ENCODE results near the gene ZNF367.

Gene ZNF367

DNA sequence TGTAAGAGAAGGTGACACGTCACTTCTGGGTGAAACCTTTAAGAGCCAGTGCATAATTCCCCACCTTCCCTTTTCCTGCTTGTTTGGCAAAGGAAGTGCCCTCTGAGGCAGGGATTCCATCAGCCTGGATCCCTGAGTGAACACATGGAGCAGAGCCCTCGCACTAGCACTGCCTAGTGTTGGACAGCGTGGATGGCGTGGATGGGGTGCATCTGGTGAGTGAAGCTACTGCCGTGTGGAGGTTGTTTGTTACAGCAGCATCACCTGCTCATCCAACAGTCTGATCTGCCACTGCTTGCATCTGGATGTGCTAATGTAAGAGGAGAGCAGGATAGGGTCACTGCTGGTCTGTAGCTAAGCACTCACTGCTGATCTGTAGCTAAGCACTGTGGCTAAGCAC, 69.9 kb downstream of the ZNF367 start:
- no peak for DNase-seq

DNA sequence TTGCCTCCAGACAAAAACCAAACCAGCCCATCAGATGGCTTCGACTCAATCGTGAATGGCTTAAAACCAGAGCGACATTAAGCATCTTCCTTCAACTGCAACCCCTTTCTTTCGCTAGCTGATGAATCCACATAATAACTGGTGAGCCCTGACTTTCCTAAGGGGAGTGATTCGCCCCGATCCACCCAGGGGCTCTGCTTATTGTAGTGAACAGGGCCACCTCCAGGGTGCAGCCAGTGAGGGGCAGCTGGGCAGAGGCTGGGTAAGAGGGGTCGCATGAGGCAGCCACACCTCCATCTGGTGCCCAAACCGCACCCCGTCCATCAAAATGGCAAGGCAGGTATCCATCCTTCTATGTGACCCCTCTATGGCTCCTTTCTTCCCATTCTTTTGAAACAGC, 72.6 kb downstream of the ZNF367 start:
- no peak for DNase-seq

DNA sequence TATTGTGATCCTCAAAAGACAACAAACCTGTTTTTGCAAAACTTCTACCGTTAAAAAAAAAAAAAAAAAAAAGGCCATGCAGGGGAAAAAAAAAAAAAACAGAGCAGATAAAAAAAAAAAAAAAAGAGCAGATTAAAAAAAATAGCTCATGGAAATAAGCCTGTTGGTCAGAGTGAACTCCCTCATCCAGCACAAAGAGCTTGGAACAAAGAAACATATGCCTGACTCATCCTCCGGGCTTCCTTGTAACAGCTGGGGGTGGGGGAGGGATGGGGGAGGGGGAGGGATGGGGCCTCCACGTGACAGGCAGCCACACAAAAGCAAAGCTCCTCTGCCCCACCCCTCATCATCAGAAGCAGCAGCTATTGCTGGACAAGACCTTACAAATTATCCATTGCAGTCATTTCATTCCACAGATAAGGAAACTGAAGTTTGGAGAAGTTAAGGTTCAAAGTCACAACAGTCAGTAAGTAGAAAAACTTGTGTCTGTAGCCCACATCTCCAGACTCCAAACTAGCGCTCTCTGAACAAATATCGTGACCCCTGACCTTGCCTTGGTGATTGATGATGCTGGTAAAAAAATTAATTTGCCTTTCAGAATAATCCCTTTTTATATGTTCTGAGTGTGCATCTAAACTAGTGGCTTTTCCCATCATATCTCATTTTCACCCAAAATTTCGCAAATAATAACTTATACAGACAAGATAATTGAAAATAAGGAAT, 73.6 kb downstream of the ZNF367 start:
- no peak for DNase-seq

DNA sequence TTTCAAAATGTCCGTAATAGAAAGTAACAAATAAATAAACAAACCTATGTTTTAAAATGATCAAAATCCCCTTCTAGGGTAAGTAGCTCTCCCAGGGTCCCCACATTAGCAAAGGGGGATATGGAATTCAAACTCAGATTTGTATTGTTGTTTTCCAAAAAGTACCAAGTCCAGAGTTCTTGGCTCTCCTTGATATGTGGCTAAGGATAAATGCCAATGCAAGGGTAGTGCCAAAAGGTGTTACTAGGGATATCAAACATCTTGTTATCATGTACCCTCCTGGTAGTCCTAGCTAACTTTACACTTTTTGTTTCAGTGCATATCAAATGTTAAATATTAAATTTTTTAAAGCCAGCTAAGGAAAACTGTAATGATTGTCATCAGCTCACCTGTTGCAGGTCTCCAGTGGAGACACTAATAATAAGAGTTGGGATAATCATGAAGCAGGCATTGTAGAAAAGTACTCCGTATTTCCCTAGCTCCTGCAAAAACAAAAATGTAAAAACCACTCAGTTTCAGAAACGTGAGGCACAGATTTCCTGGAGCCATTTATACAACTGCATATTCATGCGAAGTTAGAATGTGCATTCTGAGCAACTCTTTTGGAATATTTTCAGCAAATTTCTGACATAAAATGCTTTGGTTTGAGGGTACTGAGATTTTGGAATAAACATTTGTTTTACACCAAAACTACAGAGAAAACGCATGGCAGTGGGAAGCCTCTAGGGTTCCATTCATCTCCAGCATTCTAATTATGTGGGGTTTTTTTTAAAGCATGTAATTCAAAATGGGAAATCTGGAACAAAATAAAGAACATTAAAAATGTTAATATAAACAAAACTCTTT, 74.4 kb downstream of the ZNF367 start:
- DNase-seq: no peak

DNA sequence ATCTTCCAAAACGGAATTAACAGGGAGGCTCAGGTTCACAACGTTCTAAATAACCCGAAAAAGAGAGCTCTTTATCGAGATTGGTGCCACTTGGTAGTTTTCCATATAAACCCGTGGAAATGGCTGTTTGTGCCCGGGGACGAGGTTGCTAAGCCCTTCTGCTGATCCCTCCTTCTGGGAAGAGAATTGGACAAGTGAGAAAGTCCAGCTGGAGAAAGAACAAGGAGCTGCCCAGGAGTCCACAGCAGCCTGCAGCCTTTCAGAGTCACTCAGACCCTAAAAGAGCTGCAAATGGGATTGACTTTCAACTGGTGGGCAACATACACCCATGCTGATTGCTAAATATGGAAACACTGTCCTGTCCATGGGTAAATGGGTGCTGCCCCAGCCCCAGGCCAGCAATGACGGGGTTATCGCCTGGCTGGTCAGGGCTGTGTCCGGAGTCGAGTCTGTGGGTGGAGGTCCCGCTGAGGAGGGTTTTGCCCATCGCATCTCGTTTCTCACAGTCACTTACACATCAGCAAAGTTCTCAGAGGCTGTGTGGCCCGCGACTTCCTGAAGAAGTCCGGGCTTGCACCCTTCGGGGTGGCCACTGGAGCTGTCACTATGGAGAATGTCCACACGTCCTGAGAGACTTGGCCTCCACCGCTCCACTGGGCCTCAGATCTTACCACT, 75.5 kb downstream of the ZNF367 start:
- no peak for DNase-seq

DNA sequence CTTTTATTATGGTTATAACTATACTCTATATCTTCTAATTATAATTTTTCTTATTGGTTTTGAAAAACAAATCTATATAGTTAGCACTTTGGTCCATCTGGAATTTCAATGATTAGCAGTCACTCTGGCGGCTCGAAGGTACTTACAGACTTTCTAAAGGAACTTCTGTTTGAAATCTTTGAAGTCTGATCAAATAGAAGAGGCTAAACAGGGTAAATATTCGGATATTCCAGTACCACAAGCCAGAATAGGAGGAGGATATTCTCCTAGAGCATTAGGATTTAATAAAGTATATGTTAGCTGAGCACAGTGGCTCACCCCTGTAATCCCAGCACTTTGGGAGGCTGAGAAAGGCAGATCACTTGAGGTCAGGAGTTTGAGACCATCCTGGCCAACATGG, 77.5 kb downstream of the ZNF367 start:
- DNase-seq: no peak

DNA sequence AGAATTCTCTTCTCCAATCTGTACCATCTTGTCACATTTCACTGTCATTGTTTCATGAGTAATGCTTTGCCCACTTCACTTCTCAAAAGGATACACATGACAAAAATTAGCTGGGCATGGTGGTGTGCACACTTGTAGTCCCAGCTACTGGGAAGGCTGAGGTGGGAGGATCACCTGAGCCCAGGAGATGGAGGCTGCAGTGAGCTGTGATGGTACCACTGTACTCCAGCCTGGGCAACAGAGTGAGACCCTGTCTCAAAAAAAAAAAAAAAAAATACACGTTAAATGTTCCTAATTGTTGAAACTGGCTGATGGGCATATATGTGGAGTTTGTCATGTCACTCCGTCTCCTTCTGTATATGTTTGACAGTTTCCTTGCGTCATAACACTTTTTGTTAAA, 79.9 kb downstream of the ZNF367 start:
- DNase-seq: no peak

Data from activated CD4-positive, alpha-beta T cell treated with anti-CD3 and anti-CD28 coated beads, Interleukin-2, Interleukin-6, amounts not matched to agents 100 ng/mL and 50 ng/mL, durations not matched to agents 16 hours and 8 hours (primary cell).